ENCODE measurements around the gene RELT. TPM values are rescaled to one million over a fixed set of nuclear protein-coding genes. Genes with fewer than 3 reads are reported as not detected.

The RELT gene
- total and polyA plus RNA-seq, 5 experiments from 2014 or later = 1.3 to 12.8 (median 3.3) TPM

DNA sequence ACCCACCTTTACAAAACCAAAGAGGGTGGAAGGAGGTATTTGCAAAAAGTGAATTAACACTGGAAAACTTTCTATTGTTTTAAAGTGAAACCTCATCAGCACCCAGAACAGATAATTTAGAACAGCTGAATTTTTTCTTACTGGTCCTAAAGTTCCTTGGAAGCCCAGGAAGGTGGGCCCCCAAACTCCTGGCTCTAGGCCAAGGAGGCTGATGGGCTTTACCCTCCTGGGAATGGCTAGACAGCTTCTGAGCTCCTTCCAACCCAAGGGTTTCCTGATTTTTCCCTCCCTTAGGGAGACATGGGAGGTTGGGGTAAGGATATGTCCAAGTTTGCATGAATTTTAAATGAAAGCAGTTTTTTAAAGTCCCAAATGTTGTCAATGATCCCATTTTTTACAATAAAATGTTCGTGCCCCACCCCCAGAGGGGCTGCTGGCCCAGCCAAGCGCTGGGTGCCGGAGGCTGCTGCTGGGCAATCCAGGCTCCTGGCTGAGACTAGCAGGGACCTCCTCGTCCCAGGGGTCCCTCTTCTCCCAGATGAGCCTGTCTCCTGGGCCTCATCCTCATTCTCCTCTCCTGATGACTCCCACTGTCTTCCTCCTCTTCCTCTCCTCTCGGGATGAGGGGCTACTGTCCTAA is 28.4 kb downstream of the RELT start:
- POLR2A ChIA-PET = no interaction called here
- no peak for DNase-seq
- Mint-ChIP-seq H3K4me3 (no peak overlapping the region), H3K27ac (peak overlapping the region in 1 of 10 donors; percentile 86), H3K9me3 (no peaks in the 10 kb centered on the region), H3K27me3 (no peaks in the 10 kb centered on the region), H3K36me3 (peaks cover 0 to 29% (median 11%) of the 10 kb centered on the region in 3 donors), H3K4me1 (peaks cover 0 to 3% (median 2%) of the 10 kb centered on the region in 4 donors)
- no peak for ATAC-seq

DNA sequence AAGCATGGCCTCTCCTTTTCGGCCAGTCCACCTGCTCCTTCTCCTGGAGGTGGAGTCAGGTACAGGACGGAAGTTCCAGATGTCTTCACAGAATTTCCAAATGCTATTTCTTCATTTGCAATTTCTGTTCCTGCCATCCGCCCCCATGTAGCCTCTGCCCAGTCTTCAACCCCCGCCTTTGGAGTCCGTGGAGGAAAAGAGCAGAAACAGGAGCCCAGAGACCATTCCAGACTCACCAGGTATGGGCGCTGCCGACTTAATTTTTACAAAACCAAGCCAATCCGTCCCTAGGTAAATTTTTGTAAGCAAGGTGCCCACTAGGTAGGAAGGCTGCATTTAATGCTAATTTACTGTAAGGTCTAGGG is 28.9 kb downstream of the RELT start:
- POLR2A ChIA-PET = no interaction called here
- Mint-ChIP-seq H3K9me3 (no peaks in the 10 kb centered on the region), H3K27ac (peak overlapping the region in 1 of 10 donors; percentile 86), H3K36me3 (peaks cover 0 to 32% (median 11%) of the 10 kb centered on the region in 3 donors), H3K4me1 (peaks cover 0 to 3% (median 2%) of the 10 kb centered on the region in 4 donors), H3K4me3 (no peak overlapping the region), H3K27me3 (no peaks in the 10 kb centered on the region)
- ATAC-seq = no peak
- no peak for DNase-seq

DNA sequence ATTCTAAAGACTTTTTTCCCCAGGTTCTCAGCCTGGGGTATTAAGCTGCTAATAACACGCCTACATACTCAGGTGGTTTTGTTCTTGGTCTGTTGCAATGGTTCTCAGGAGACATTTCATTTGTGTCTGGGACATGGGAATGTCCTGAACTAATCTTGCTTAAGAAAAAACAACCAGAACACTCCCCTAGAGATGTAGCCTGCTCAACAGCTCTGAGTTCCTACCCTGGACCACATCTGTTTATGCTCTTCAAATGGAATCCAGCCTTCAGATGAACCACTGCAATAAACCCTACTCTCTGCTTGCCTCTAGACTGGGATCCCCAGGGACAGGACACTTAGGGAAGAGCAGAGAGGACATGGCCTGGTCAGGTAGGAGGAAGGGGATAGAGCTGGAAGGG is 29.9 kb downstream of the RELT start:
- no peaks in the 10 kb centered on the region for H3K27me3 Mint-ChIP-seq
- DNase-seq = no peak
- H3K9me3 Mint-ChIP-seq = no peaks in the 10 kb centered on the region
- no peak for ATAC-seq
- no peak overlapping the region for H3K4me3 Mint-ChIP-seq
- H3K4me1 Mint-ChIP-seq = peaks cover 0 to 3% (median 2%) of the 10 kb centered on the region in 4 donors
- POLR2A ChIA-PET = no interaction called here
- peak overlapping the region in 3 of 10 donors; percentile 32 to 63 (median 49) for H3K27ac Mint-ChIP-seq
- peaks cover 0 to 37% (median 11%) of the 10 kb centered on the region in 3 donors for H3K36me3 Mint-ChIP-seq

- DNase-seq = no peak
- ATAC-seq = no peak
- H3K4me3 Mint-ChIP-seq = no peak overlapping the region
- no peaks in the 10 kb centered on the region for H3K9me3 Mint-ChIP-seq
- H3K36me3 Mint-ChIP-seq = peaks cover 0 to 37% (median 11%) of the 10 kb centered on the region in 3 donors
- H3K4me1 Mint-ChIP-seq = peaks cover 0 to 3% (median 2%) of the 10 kb centered on the region in 4 donors
- H3K27ac Mint-ChIP-seq = peak overlapping the region in 3 of 10 donors; percentile 54 to 62 (median 56)
- H3K27me3 Mint-ChIP-seq = no peaks in the 10 kb centered on the region
- POLR2A ChIA-PET = interaction anchor here (0.6 kb wide), 1 partner anchor 53 kb away, joined by 3 read pairs; no protein-coding TSS in a partner anchor
Observed at GRCh38 chr11:73406619-73407018, 30.4 kb downstream of the RELT start.

GRCh38 chr11:73409431-73409830 is 33.2 kb downstream of the RELT start:
- peaks cover 0 to 6% (median under 1%) of the 10 kb centered on the region in 4 donors for H3K4me1 Mint-ChIP-seq
- no peak overlapping the region for H3K4me3 Mint-ChIP-seq
- POLR2A ChIA-PET = no interaction called here
- no peak for ATAC-seq
- H3K36me3 Mint-ChIP-seq = peaks cover 0 to 45% (median 11%) of the 10 kb centered on the region in 3 donors
- no peaks in the 10 kb centered on the region for H3K27me3 Mint-ChIP-seq
- no peak for DNase-seq
- H3K9me3 Mint-ChIP-seq = no peaks in the 10 kb centered on the region
- peak overlapping the region in 3 of 10 donors; percentile 7 to 27 (median 16) for H3K27ac Mint-ChIP-seq

DNA sequence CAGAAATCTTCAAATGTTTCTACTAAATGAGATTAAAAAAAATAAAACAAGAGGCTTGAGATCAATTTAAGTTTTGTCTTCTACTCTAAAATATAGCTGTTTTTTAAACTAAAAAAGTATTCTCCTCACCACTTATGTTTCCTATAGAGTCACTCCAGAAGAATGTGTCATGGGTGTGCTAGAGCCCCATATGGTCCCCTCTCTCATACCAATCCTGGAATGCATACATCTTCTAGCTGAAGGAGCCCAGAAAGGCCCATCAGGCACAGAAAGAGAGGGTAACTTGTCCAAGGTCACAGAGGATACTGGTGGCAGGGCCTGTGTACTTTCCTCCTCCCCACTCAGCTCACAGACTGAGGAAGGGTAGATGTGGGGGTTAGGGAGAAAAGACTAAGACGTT is 34.4 kb downstream of the RELT start:
- Mint-ChIP-seq H3K36me3 (peaks cover 0 to 45% (median 11%) of the 10 kb centered on the region in 3 donors), H3K4me1 (peaks cover 6 to 11% (median 8%) of the 10 kb centered on the region in 4 donors), H3K9me3 (no peaks in the 10 kb centered on the region), H3K4me3 (no peak overlapping the region), H3K27me3 (no peaks in the 10 kb centered on the region), H3K27ac (peak overlapping the region in 2 of 10 donors; percentile 38 to 43)
- ATAC-seq (no peak), DNase-seq (no peak)
- POLR2A ChIA-PET = interaction anchor here (0.5 kb wide), 1 partner anchor 699 kb away, joined by 3 read pairs; no protein-coding TSS in a partner anchor

DNA sequence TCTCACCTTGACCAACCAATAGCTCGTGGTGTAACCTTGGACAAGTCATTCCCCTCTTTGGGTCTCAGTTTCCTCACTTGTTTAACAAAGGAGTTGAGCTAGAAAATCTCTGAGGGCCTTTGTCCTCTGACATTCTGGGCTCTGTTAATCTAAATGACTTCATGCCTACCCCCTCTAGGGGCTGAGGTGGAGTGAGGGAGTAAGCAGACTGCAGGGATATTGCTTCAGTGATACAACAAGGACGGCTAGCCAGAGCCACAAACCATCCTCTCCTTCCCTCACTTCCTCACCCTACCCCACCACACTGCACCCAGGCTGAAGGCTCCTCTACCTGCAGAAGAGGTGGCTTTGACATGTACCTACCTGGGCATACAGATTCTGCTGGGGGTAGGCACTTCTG is 34.8 kb downstream of the RELT start:
- Mint-ChIP-seq H3K36me3 (peaks cover 0 to 45% (median 11%) of the 10 kb centered on the region in 3 donors), H3K9me3 (no peaks in the 10 kb centered on the region)
- POLR2A ChIA-PET = no interaction called here

DNA sequence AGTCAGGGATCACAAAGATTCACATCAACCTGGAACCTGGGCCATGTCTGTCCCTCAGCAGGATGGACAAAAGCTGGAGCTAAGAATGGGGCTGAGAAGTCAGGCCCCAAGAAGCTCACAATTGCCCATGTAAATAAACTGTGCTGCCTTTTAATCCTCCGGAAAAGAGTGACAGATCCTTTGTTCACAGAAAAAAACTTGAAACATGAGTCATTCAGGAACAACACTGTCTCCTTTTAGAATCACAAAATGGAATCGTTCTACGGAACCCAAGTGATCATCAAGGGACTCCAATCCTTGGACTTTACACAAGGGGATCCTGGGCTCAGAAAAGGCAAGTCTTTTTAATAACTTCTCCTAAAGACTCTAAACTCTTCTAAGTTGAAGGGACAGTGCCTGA is 36.1 kb downstream of the RELT start:
- no peak overlapping the region for H3K4me3 Mint-ChIP-seq
- no peaks in the 10 kb centered on the region for H3K27me3 Mint-ChIP-seq
- H3K4me1 Mint-ChIP-seq = peaks cover 6 to 15% (median 11%) of the 10 kb centered on the region in 4 donors
- ATAC-seq (no peak), DNase-seq (no peak)
- POLR2A ChIA-PET = no interaction called here
- H3K36me3 Mint-ChIP-seq = peaks cover 0 to 40% (median 11%) of the 10 kb centered on the region in 3 donors
- H3K27ac Mint-ChIP-seq = peak overlapping the region in 1 of 10 donors; percentile 51
- no peaks in the 10 kb centered on the region for H3K9me3 Mint-ChIP-seq

More for the DNA sequence above, 34.8 kb downstream of the RELT start:
- peaks cover 6 to 14% (median 9%) of the 10 kb centered on the region in 4 donors for H3K4me1 Mint-ChIP-seq
- no peak for DNase-seq
- ATAC-seq = no peak
- no peaks in the 10 kb centered on the region for H3K27me3 Mint-ChIP-seq
- no peak overlapping the region for H3K4me3 Mint-ChIP-seq
- H3K27ac Mint-ChIP-seq = peak overlapping the region in 1 of 10 donors; percentile 60

DNA sequence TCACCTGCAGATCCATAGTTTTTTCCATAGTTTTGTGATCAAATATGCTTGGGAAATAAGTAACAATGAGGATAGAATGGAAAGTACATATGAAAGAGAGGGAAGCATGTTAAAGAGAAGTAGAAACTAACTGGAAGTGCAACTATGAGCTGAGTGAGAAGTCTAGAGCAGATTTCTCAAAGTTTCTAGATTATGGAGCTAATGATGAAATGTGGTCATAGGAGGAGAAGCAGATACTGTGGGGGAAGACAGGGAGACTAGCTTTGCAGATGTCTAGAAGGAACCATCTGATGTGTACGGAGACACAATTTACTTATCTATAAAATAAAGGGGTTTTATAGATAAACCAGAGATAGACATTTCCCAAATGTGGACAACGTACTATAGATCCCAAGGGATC is 37.1 kb downstream of the RELT start:
- H3K9me3 Mint-ChIP-seq = no peaks in the 10 kb centered on the region
- H3K4me1 Mint-ChIP-seq = peaks cover 6 to 15% (median 11%) of the 10 kb centered on the region in 4 donors
- ATAC-seq (no peak), DNase-seq (no peak)
- POLR2A ChIA-PET = no interaction called here
- H3K36me3 Mint-ChIP-seq = peaks cover 5 to 39% (median 12%) of the 10 kb centered on the region in 3 donors
- peak overlapping the region in 2 of 10 donors; percentile 2 to 8 for H3K27ac Mint-ChIP-seq
- no peak overlapping the region for H3K4me3 Mint-ChIP-seq
- no peaks in the 10 kb centered on the region for H3K27me3 Mint-ChIP-seq

DNA sequence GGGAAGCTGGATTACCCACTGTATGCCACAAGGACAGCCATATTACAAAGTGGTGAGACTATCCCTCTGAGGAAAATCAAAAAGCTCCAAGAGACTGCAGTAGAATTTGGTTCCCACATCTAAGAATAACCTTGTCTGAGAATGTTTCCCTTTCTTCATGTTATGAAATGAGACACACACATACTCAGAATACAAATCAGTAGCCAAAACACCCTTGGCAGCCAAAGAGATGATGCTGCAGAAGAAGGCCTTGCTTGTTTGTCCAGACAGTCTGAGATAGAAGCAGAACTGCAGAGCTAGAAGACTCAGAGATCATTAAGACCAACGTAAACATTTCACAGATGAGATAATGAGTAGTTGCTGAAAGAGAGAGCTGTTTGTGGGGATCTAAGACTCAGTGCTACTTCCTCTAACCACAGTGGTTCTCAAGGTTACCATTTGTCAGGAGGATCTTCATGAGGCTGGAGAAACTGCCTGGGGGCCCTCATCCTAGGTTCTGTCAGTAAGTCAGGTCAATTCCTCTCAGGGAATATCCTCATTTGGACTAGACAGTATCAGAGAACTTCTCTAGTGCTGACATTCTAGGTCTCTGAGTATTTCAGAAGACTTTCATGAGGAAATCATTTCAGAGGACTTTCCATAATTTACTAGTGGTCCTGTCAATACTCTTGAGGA is 38.9 kb downstream of the RELT start:
- H3K36me3 Mint-ChIP-seq = peaks cover 7 to 41% (median 7%) of the 10 kb centered on the region in 3 donors
- no peak overlapping the region for H3K4me3 Mint-ChIP-seq
- POLR2A ChIA-PET = no interaction called here
- no peaks in the 10 kb centered on the region for H3K9me3 Mint-ChIP-seq
- ATAC-seq = no peak
- no peak for DNase-seq
- H3K4me1 Mint-ChIP-seq = peaks cover 6 to 15% (median 10%) of the 10 kb centered on the region in 4 donors
- H3K27me3 Mint-ChIP-seq = no peaks in the 10 kb centered on the region
- H3K27ac Mint-ChIP-seq = peak overlapping the region in 7 of 10 donors; percentile 3 to 81 (median 21)

GRCh38 chr11:73415854-73416615 is 39.8 kb downstream of the RELT start:
- no peaks in the 10 kb centered on the region for H3K9me3 Mint-ChIP-seq
- no peaks in the 10 kb centered on the region for H3K27me3 Mint-ChIP-seq
- DNase-seq (no peak), ATAC-seq (no peak)
- peaks cover 6 to 15% (median 10%) of the 10 kb centered on the region in 4 donors for H3K4me1 Mint-ChIP-seq
- POLR2A ChIA-PET = no interaction called here
- peaks cover 7 to 41% (median 7%) of the 10 kb centered on the region in 3 donors for H3K36me3 Mint-ChIP-seq
- H3K27ac Mint-ChIP-seq = peak overlapping the region in 4 of 10 donors; percentile 13 to 68 (median 49)
- no peak overlapping the region for H3K4me3 Mint-ChIP-seq

DNA sequence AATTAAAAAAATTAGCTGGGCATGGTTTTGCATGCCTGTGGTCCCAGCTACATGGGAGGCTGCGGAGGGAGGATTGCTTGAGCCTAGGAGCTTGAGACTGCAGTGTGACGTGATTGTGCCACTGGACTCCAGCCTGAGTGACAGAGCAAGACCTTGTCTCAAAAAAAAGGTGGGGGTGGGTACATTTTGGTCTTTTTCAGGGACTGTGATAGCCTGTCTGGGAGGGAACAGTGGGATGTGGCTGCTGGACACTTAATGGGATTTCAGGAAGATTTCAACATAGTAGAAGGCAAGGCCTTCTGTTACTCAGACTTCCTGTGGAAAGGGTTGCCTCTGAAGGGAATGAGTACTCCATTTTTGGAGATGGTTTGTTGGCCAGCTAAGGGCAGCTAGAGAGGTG is 40.6 kb downstream of the RELT start:
- Mint-ChIP-seq H3K27me3 (no peaks in the 10 kb centered on the region), H3K9me3 (no peaks in the 10 kb centered on the region), H3K36me3 (peaks cover 7 to 41% (median 7%) of the 10 kb centered on the region in 3 donors), H3K27ac (peak overlapping the region in 3 of 10 donors; percentile 15 to 56 (median 50)), H3K4me1 (peaks cover 6 to 15% (median 9%) of the 10 kb centered on the region in 4 donors), H3K4me3 (no peak overlapping the region)
- ATAC-seq (no peak), DNase-seq (no peak)
- POLR2A ChIA-PET = no interaction called here

Measured in naive thymus-derived CD8-positive, alpha-beta T cell (primary cell).